Osteoblast (primary cell): ENCODE data around the gene NLRP5. TPM values are rescaled to one million over a fixed set of nuclear protein-coding genes. Genes with fewer than 3 reads are reported as not detected.

Experiments used
- DNase-seq: peaks from one replicate; pipeline ENCODE4 v3.0.0; 2011; ENCODE audit warnings: low spot score, mixed read lengths; ENCODE audit not compliant: insufficient read length; ENCODE audit errors: missing footprints
- H2AFZ ChIP-seq: 2 replicates; pipeline ENCODE4 v1.6.0; 2011; ENCODE audit warnings: mild to moderate bottlenecking, low read length
- H3K27ac ChIP-seq: 2 replicates; pipeline ENCODE4 v1.5.1; 2011; ENCODE audit warnings: mild to moderate bottlenecking, low read depth, low read length, moderate library complexity
- H3K27me3 ChIP-seq: 2 replicates; pipeline ENCODE4 v1.6.0; 2012; ENCODE audit warnings: mild to moderate bottlenecking, control low read depth, inconsistent platforms, low read length, moderate library complexity; ENCODE audit not compliant: insufficient read depth
- H3K36me3 ChIP-seq: 2 replicates; pipeline ENCODE4 v1.5.1; 2011; ENCODE audit warnings: mild to moderate bottlenecking, low read length, control low read depth, moderate library complexity; ENCODE audit not compliant: insufficient read depth
- H3K4me1 ChIP-seq: 2 replicates; pipeline ENCODE4 v1.5.1; 2011; ENCODE audit warnings: mild to moderate bottlenecking, low read length, control low read depth, moderate library complexity; ENCODE audit not compliant: insufficient read depth
- H3K4me2 ChIP-seq: 2 replicates; pipeline ENCODE4 v1.6.0; 2011; ENCODE audit warnings: mild to moderate bottlenecking, low read length; ENCODE audit not compliant: insufficient read depth
- H3K4me3 ChIP-seq: fragments of 200-600 bp; sonication (generic); 3 replicates; pipeline ENCODE4 v1.5.1; 2012; ENCODE audit warnings: mild to moderate bottlenecking, low read length, inconsistent platforms; ENCODE audit not compliant: insufficient read depth
- H3K79me2 ChIP-seq: 2 replicates; pipeline ENCODE4 v1.6.0; 2012; ENCODE audit warnings: mild to moderate bottlenecking, low read length, control low read depth, inconsistent platforms; ENCODE audit not compliant: insufficient read depth
- H3K9me3 ChIP-seq: 2 replicates; pipeline ENCODE4 v1.5.1; 2011; ENCODE audit warnings: low read depth, low read length, control low read depth
- H4K20me1 ChIP-seq: 2 replicates; pipeline ENCODE4 v1.6.0; 2012; ENCODE audit warnings: mild to moderate bottlenecking, low read length, control low read depth; ENCODE audit not compliant: insufficient read depth
- total RNA-seq: library from RNA; depleted of rRNA; stranded (reverse); fragments of >200 nt; gene quantifications from 2 replicates; pipeline ENCODE4 v1.2.3, GENCODE V29; 2012
- TF ChIP-seq, protein P1 (sequence below): IDR thresholded peaks from 2 replicates; pipeline ENCODE4 v1.5.1; 2011; ENCODE audit warnings: mild to moderate bottlenecking, low read depth, low read length, moderate library complexity; ENCODE audit errors: extremely low read depth

Gene NLRP5
- total RNA-seq, 1 donor = not detected

DNA sequence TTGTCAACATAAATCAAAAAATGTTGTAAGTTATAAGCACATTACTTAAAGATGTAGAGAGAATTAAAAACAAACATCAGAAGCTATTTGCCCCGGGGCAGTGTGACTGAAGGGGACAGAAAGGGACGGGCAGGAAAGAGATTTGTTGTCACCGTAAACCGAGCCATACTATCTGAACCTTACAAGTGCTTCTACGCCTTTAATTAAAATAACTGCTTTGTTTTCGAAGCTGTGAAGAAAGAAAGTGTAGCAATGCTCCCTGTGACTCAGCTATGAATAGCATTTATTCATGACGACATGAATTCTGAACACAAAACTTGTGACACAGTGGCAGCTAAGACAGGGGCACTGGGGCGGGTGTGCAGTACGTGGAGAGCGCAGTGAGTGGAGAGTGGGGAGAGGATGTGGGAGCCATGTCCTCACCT lies 104.5 kb downstream of the NLRP5 start:
- H3K4me3 ChIP-seq = no peak overlapping the region
- no peak overlapping the region for H2AFZ ChIP-seq
- H3K36me3 ChIP-seq = peaks cover 3% of the 10 kb centered on the region
- H3K79me2 ChIP-seq = peaks cover 62% of the 10 kb centered on the region
- no peaks in the 10 kb centered on the region for H3K27me3 ChIP-seq
- peak overlapping the region; percentile 58 for H3K27ac ChIP-seq
- H3K9me3 ChIP-seq = no peaks in the 10 kb centered on the region
- H3K4me1 ChIP-seq = peaks cover 6% of the 10 kb centered on the region
- peak; percentile 96 for DNase-seq
- H4K20me1 ChIP-seq = peaks cover 40% of the 10 kb centered on the region
- no peak overlapping the region for H3K4me2 ChIP-seq
- TF ChIP-seq, protein P1, sequence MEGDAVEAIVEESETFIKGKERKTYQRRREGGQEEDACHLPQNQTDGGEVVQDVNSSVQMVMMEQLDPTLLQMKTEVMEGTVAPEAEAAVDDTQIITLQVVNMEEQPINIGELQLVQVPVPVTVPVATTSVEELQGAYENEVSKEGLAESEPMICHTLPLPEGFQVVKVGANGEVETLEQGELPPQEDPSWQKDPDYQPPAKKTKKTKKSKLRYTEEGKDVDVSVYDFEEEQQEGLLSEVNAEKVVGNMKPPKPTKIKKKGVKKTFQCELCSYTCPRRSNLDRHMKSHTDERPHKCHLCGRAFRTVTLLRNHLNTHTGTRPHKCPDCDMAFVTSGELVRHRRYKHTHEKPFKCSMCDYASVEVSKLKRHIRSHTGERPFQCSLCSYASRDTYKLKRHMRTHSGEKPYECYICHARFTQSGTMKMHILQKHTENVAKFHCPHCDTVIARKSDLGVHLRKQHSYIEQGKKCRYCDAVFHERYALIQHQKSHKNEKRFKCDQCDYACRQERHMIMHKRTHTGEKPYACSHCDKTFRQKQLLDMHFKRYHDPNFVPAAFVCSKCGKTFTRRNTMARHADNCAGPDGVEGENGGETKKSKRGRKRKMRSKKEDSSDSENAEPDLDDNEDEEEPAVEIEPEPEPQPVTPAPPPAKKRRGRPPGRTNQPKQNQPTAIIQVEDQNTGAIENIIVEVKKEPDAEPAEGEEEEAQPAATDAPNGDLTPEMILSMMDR = no peak

DNA sequence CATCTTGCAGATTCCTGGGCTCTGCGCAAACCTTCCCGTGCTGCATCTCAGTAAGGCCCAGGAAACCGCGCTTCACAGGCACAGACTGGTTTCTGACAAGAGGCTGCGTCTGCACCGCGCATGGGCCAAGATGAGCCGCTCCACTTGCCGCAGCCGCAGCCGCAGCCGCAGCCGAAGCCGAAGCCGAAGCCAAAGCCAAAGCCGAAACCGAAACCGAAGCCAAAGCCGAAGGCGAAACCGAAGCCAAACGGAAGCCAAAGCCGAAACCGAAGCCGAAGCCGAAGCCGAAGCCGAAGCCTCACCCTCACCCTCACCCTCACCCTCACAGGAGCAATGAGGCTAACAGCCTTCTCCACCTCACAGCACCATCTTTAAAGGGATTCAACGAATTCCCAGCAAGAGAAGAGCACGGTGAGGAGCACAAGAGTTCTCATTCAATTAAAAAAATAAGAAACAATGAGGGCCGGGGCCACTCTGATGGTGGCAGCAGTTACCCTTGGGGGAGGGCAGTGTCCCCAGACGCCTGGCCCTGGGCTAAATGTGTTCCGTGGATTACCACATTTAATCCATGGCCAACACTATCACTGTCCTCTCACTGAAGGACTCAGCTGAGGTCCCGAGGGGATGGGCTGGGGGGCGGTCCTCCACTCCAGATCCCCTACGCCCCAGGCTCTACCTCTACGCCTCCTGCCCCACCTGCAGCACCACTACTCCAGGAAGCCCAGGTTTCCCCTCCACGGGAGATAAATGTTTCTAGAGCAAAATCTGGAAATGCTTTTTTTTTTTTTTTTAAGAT lies 105.4 kb downstream of the NLRP5 start:
- H3K27me3 ChIP-seq = no peaks in the 10 kb centered on the region
- H3K27ac ChIP-seq = peak overlapping the region; percentile 58
- H3K79me2 ChIP-seq = peaks cover 65% of the 10 kb centered on the region
- H2AFZ ChIP-seq = no peak overlapping the region
- peaks cover 3% of the 10 kb centered on the region for H3K36me3 ChIP-seq
- peak; percentile 70 for DNase-seq
- TF ChIP-seq, protein P1 = no peak
- peaks cover 34% of the 10 kb centered on the region for H4K20me1 ChIP-seq
- H3K4me2 ChIP-seq = no peak overlapping the region
- H3K4me3 ChIP-seq = no peak overlapping the region
- peaks cover 6% of the 10 kb centered on the region for H3K4me1 ChIP-seq
- no peaks in the 10 kb centered on the region for H3K9me3 ChIP-seq

DNA sequence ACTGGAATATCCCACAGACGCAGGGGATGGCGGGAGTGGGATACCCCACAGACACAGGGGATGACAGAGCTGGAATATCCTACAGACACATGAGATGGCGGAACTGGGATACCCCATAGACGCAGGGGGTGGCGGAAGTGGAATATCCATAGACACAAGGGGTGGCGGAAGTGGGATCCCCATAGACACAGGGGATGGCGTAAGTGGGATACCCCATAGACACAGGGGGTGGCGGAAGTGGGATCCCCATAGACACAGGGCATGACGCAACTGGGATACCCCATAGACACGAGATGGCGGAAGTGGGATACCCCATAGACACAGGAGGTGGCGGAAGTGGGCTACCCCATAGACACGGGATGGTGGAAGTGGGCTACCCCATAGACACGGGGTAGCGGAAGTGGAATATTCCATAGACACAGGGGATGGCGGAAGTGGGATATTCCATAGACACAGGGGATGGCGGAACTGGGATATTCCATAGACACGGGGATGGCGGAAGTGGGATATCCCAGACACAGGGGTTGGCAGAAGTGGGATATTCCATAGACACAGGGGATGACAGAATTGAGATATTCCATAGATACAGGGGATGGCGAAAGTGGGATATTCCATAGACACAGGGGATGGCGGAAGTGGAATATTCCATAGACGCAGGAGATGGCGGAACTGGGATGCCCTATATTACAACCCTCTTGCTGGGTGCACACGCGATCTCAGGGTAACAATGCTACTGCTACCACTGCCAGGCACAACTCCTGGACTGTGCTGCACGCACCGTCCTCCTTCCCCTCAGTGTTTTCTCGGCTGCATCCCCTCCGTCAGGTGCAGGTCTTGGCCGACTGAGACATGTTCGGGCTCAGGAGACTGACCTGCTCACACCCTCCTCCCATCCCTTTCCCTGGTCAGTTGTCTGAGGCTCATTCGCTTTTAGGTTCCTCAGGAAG lies 106.4 kb downstream of the NLRP5 start:
- H3K4me2 ChIP-seq = no peak overlapping the region
- no peaks in the 10 kb centered on the region for H3K27me3 ChIP-seq
- H3K79me2 ChIP-seq = peaks cover 75% of the 10 kb centered on the region
- TF ChIP-seq, protein P1 = no peak
- H2AFZ ChIP-seq = no peak overlapping the region
- H3K9me3 ChIP-seq = no peaks in the 10 kb centered on the region
- H3K4me1 ChIP-seq = peaks cover 6% of the 10 kb centered on the region
- peaks cover 7% of the 10 kb centered on the region for H3K36me3 ChIP-seq
- peak; percentile 32 for DNase-seq
- no peak overlapping the region for H3K4me3 ChIP-seq
- H4K20me1 ChIP-seq = peaks cover 36% of the 10 kb centered on the region
- no peak overlapping the region for H3K27ac ChIP-seq

DNA sequence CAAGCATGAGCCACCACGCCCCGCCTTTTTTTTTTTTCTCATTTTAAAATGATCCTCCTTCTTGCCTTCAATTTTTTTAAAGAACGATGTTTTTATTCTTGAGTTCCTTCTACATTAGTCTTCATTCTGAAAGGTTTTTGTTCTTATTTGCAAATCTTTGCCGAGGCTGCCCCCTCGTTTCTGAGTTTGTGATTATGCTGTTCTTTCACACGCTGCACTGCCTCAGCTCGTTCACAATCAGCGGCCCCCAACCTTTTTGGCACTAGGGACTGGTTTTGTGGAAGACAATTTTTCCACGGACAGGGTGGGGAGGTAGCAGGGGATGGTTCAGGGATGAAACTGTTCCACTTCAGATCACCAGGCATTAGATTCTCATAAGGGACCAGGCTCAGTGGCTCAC lies 107.9 kb downstream of the NLRP5 start:
- Histone ChIP-seq H3K27me3 (no peaks in the 10 kb centered on the region), H3K4me3 (no peak overlapping the region), H3K9me3 (no peaks in the 10 kb centered on the region), H3K4me2 (no peak overlapping the region), H3K27ac (no peak overlapping the region), H3K36me3 (peaks cover 7% of the 10 kb centered on the region), H3K79me2 (peaks cover 78% of the 10 kb centered on the region), H2AFZ (no peak overlapping the region), H3K4me1 (peaks cover 6% of the 10 kb centered on the region), H4K20me1 (peaks cover 32% of the 10 kb centered on the region)
- DNase-seq = peak; percentile 29
- TF ChIP-seq, protein P1 = no peak
